NCI-H748 (cell line): ENCODE measurements around the gene SNX5.

Experiments
- DNase-seq: peaks from one replicate; lab custom pipeline; 2025; ENCODE audit not compliant: unreplicated experiment; lab: John Stamatoyannopoulos, UW

Gene SNX5

GRCh38 chr20:17941087-17941825 is 27.3 kb downstream of the SNX5 start:
- no peak for DNase-seq

- DNase-seq, result no peak
Observed at GRCh38 chr20:17940224-17940971, 28.2 kb downstream of the SNX5 start.

- DNase-seq, result peak; percentile 35
Observed at GRCh38 chr20:17939622-17940223, 28.9 kb downstream of the SNX5 start.

GRCh38 chr20:17938871-17939619 is 29.5 kb downstream of the SNX5 start:
- DNase-seq, result peak; percentile 81

GRCh38 chr20:17936761-17937732 is 31.5 kb downstream of the SNX5 start:
- DNase-seq, result no peak

- no peak for DNase-seq
Observed at GRCh38 chr20:17936286-17936760, 32.3 kb downstream of the SNX5 start.

GRCh38 chr20:17935761-17936160 is 32.8 kb downstream of the SNX5 start:
- no peak for DNase-seq

- DNase-seq, result no peak
Observed at GRCh38 chr20:17935186-17935585, 33.4 kb downstream of the SNX5 start.

GRCh38 chr20:17934141-17934862 is 34.3 kb downstream of the SNX5 start:
- no peak for DNase-seq

GRCh38 chr20:17933711-17934110 is 34.9 kb downstream of the SNX5 start:
- no peak for DNase-seq

GRCh38 chr20:17933121-17933520 is 35.5 kb downstream of the SNX5 start:
- no peak for DNase-seq

- no peak for DNase-seq
Observed at GRCh38 chr20:17932396-17932795, 36.2 kb downstream of the SNX5 start.

- DNase-seq, result no peak
Observed at GRCh38 chr20:17931513-17931912, 37.1 kb downstream of the SNX5 start.

GRCh38 chr20:17928633-17929311 is 39.8 kb downstream of the SNX5 start:
- no peak for DNase-seq

- no peak for DNase-seq
Observed at GRCh38 chr20:17928211-17928611, 40.4 kb downstream of the SNX5 start.

- no peak for DNase-seq
Observed at GRCh38 chr20:17925940-17926300, 42.7 kb downstream of the SNX5 start.

- no peak for DNase-seq
Observed at GRCh38 chr20:17925141-17925939, 43.3 kb downstream of the SNX5 start.

- DNase-seq, result peak; percentile 28
Observed at GRCh38 chr20:17921774-17922173, 46.8 kb downstream of the SNX5 start.
